Omental fat pad (tissue), 4 donors: ENCODE results near the gene GNA15. TPM values are rescaled to one million over a fixed set of nuclear protein-coding genes. Genes with fewer than 3 reads are reported as not detected.
A peak's percentile ranks its signal among the peaks of the same experiment; 100 is the strongest.

Experiments
- ATAC-seq: fragments of 150-250 bp; one replicate; pipeline ENCODE4 v1.9.1; 2016; ENCODE audit warnings: mild to moderate bottlenecking, moderate library complexity; ENCODE audit not compliant: low FRiP score
- DNase-seq: peaks from one replicate; pipeline ENCODE4 v3.0.0-alpha.2; 2019; ENCODE audit warnings: low spot score
- total RNA-seq, 4 donors: library from RNA; depleted of rRNA; stranded (reverse); fragments of >200 nt; gene quantifications; one replicate each; pipeline ENCODE4 v1.1.0, GENCODE V29; 2016
- TF ChIP-seq, protein P1 (sequence below), 3 donors: fragments of 450-650 bp; IDR thresholded peaks; one replicate each; pipeline ENCODE4 v1.5.1; 2016 to 2017; ENCODE audit warnings: antibody characterized with exemption in 3 of 3, mild to moderate bottlenecking in 3 of 3, moderate library complexity in 2 of 3

The GNA15 gene
- total RNA-seq, 4 donors from 2014 or later = 10.2 to 33.7 (median 10.8) TPM

- ATAC-seq = no peak
These were observed 21.4 kb downstream of the GNA15 start for GRCh38 chr19:3157096-3157845.

DNA sequence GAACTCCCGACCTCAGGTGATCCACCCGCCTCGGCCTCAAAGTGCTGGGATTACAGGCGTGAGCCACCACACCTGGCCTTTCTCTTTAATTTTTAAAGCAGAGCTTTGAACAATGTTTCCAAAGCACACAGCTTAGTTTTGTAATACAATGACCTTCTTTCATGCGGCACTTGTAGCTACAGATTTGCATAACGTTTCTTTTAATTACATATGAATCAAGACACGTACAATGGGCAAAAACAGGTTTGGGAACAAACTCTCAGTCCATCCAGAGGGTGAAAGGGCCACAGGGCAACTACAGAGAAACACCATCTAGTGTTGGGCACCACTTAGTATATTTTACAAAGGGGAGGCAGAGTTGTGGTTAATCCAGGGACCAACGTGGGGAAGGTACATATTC, 23.7 kb downstream of the GNA15 start:
- ATAC-seq = no peak
- DNase-seq = no peak
- TF ChIP-seq, protein P1, sequence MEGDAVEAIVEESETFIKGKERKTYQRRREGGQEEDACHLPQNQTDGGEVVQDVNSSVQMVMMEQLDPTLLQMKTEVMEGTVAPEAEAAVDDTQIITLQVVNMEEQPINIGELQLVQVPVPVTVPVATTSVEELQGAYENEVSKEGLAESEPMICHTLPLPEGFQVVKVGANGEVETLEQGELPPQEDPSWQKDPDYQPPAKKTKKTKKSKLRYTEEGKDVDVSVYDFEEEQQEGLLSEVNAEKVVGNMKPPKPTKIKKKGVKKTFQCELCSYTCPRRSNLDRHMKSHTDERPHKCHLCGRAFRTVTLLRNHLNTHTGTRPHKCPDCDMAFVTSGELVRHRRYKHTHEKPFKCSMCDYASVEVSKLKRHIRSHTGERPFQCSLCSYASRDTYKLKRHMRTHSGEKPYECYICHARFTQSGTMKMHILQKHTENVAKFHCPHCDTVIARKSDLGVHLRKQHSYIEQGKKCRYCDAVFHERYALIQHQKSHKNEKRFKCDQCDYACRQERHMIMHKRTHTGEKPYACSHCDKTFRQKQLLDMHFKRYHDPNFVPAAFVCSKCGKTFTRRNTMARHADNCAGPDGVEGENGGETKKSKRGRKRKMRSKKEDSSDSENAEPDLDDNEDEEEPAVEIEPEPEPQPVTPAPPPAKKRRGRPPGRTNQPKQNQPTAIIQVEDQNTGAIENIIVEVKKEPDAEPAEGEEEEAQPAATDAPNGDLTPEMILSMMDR (IDR thresholded peaks at IDR 0.05) = no peak

More at GRCh38 chr19:3157096-3157845, 21.4 kb downstream of the GNA15 start:
- TF ChIP-seq, protein P1 (IDR thresholded peaks at IDR 0.05) = no peak
- DNase-seq = no peak

- ATAC-seq (no peak), DNase-seq (no peak)
- TF ChIP-seq, protein P1 (IDR thresholded peaks at IDR 0.05) = no peak
These were observed 24.4 kb downstream of the GNA15 start for GRCh38 chr19:3160219-3160618.

GRCh38 chr19:3161453-3161852, 25.6 kb downstream of the GNA15 start:
- DNase-seq (no peak), ATAC-seq (no peak)

GRCh38 chr19:3162418-3163229, 26.8 kb downstream of the GNA15 start:
- TF ChIP-seq, protein P1 (IDR thresholded peaks at IDR 0.05) = no peak
- no peak for ATAC-seq
- DNase-seq = no peak

More at GRCh38 chr19:3161453-3161852, 25.6 kb downstream of the GNA15 start:
- TF ChIP-seq, protein P1 (IDR thresholded peaks at IDR 0.05) = no peak

DNA sequence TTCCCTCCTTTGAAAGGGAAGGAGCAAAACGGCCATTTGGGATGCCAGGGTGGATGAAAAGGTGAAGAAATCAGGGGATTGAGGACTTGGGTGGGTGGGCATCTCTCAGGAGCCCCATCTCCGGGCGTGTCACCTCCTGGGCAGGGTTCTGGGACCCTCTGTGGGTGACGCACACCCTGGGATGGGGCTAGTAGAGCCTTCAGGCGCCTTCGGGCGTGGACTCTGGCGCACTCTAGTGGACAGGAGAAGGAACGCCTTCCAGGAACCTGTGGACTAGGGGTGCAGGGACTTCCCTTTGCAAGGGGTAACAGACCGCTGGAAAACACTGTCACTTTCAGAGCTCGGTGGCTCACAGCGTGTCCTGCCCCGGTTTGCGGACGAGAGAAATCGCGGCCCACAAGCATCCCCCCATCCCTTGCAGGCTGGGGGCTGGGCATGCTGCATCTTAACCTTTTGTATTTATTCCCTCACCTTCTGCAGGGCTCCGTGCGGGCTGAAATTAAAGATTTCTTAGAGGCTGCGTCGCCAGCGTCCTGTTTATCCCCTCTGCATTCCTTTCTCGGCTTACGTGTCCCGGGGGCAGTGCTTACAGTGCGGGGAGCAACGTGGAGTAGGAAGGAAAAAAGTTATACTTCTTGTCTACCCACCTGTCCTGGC, 27.5 kb downstream of the GNA15 start:
- DNase-seq = no peak
- ATAC-seq = peak; percentile 66
- TF ChIP-seq, protein P1 (IDR thresholded peaks at IDR 0.05) = peak in 2 of 3 donors; percentile 24 to 68
